Measurements from ENCODE around the gene CENPV.

The CENPV gene

GRCh38 chr17:16353317-16354174 lies at the start of gene CENPV:
Gene CENPV (minus strand): TSS chr17:16353469. CDS start chr17:16353436, 33 bp downstream.
- TF ChIP-seq GATA2 (IDR thresholded peaks at IDR 0.05; ENCODE audit: low read depth, low read length) (no peak), GATA3 (IDR thresholded peaks at IDR 0.05; ENCODE audit: low read depth, low read length) (no peak)

GRCh38 chr17:16398270-16399267 lies 45.3 kb upstream of the CENPV start:
- peak; percentile 94 for TF ChIP-seq GATA2 (IDR thresholded peaks at IDR 0.05; ENCODE audit: low read depth, low read length)
- peak; percentile 53; the same call in 1 of the 2 replicates for TF ChIP-seq GATA3 (IDR thresholded peaks at IDR 0.05; ENCODE audit: low read depth, low read length)

- TF ChIP-seq GATA2 (IDR thresholded peaks at IDR 0.05; ENCODE audit: low read depth, low read length) (no peak), GATA3 (IDR thresholded peaks at IDR 0.05; ENCODE audit: low read depth, low read length) (no peak)
These were observed 38.2 kb upstream of the CENPV start for GRCh38 chr17:16391451-16391850.

- TF ChIP-seq GATA3 (IDR thresholded peaks at IDR 0.05; ENCODE audit: low read depth, low read length) (no peak), GATA2 (IDR thresholded peaks at IDR 0.05; ENCODE audit: low read depth, low read length) (no peak)
These were observed 31.3 kb upstream of the CENPV start for GRCh38 chr17:16384557-16384956.

- TF ChIP-seq GATA3 (IDR thresholded peaks at IDR 0.05; ENCODE audit: low read depth, low read length) (no peak), GATA2 (IDR thresholded peaks at IDR 0.05; ENCODE audit: low read depth, low read length) (no peak)
These were observed 30.6 kb upstream of the CENPV start for GRCh38 chr17:16383772-16384287.

GRCh38 chr17:16383216-16383615 lies 29.9 kb upstream of the CENPV start:
- no peak for TF ChIP-seq GATA2 (IDR thresholded peaks at IDR 0.05; ENCODE audit: low read depth, low read length)
- no peak for TF ChIP-seq GATA3 (IDR thresholded peaks at IDR 0.05; ENCODE audit: low read depth, low read length)

GRCh38 chr17:16381496-16381820 lies 28.2 kb upstream of the CENPV start:
- TF ChIP-seq GATA2 (IDR thresholded peaks at IDR 0.05; ENCODE audit: low read depth, low read length) (no peak), GATA3 (IDR thresholded peaks at IDR 0.05; ENCODE audit: low read depth, low read length) (no peak)

- TF ChIP-seq GATA3 (IDR thresholded peaks at IDR 0.05; ENCODE audit: low read depth, low read length) (no peak), GATA2 (IDR thresholded peaks at IDR 0.05; ENCODE audit: low read depth, low read length) (no peak)
These were observed 27.6 kb upstream of the CENPV start, which contains the start of gene UBB for GRCh38 chr17:16380640-16381495. Gene UBB (plus strand): TSS chr17:16381091. CDS start chr17:16381908, 817 bp downstream.

- TF ChIP-seq GATA3 (IDR thresholded peaks at IDR 0.05; ENCODE audit: low read depth, low read length) = no peak
These were observed 26.4 kb upstream of the CENPV start for GRCh38 chr17:16379654-16380053.

GRCh38 chr17:16378636-16379282 lies 25.5 kb upstream of the CENPV start:
- TF ChIP-seq GATA3 (IDR thresholded peaks at IDR 0.05; ENCODE audit: low read depth, low read length) = no peak

- no peak for TF ChIP-seq GATA3 (IDR thresholded peaks at IDR 0.05; ENCODE audit: low read depth, low read length)
- TF ChIP-seq GATA2 (IDR thresholded peaks at IDR 0.05; ENCODE audit: low read depth, low read length) = no peak
These were observed 24.7 kb upstream of the CENPV start for GRCh38 chr17:16377941-16378341.

- TF ChIP-seq GATA3 (IDR thresholded peaks at IDR 0.05; ENCODE audit: low read depth, low read length) (no peak), GATA2 (IDR thresholded peaks at IDR 0.05; ENCODE audit: low read depth, low read length) (no peak)
These were observed 21.1 kb upstream of the CENPV start for GRCh38 chr17:16374146-16374938.

Data from SH-SY5Y (cell line).